T1000 (cell line): ENCODE measurements around the gene SLC26A8.
A peak's percentile ranks its signal among the peaks of the same experiment; 100 is the strongest.
"Not testable (repeated sequence)": the region's sequence is repeated elsewhere in the genome, so short reads cannot be mapped to it uniquely, and the experiment has no call there.

Experiments
- DNase-seq: peaks from one replicate; lab custom pipeline; 2025; ENCODE audit warnings: mixed read lengths; lab: John Stamatoyannopoulos, UW

Gene SLC26A8

GRCh38 chr6:36050947-36051710, 26.7 kb upstream of the SLC26A8 start:
- no peak for DNase-seq

GRCh38 chr6:36050305-36050704, 25.9 kb upstream of the SLC26A8 start:
- no peak for DNase-seq

GRCh38 chr6:36049582-36049981, 25.1 kb upstream of the SLC26A8 start:
- DNase-seq, result no peak

GRCh38 chr6:36042618-36043260, 18.3 kb upstream of the SLC26A8 start:
- no peak for DNase-seq

GRCh38 chr6:36040958-36041357, 16.5 kb upstream of the SLC26A8 start:
- no peak for DNase-seq

- DNase-seq, result no peak
These were observed 14.7 kb upstream of the SLC26A8 start for GRCh38 chr6:36039112-36039511.

- no peak for DNase-seq
These were observed 13.9 kb upstream of the SLC26A8 start for GRCh38 chr6:36038120-36038876.

GRCh38 chr6:36035225-36035624, 10.8 kb upstream of the SLC26A8 start:
- DNase-seq, result no peak

GRCh38 chr6:36034441-36034840, 10.0 kb upstream of the SLC26A8 start:
- no peak for DNase-seq

GRCh38 chr6:36033935-36034334, 9.5 kb upstream of the SLC26A8 start:
- no peak for DNase-seq

- not testable (repeated sequence) for DNase-seq
These were observed 8.7 kb upstream of the SLC26A8 start for GRCh38 chr6:36033144-36033543.

- no peak for DNase-seq
These were observed 7.8 kb upstream of the SLC26A8 start for GRCh38 chr6:36032261-36032660.

GRCh38 chr6:36029464-36029863, 5.0 kb upstream of the SLC26A8 start:
- DNase-seq, result no peak

- peak; percentile 15 for DNase-seq
These were observed 4.5 kb upstream of the SLC26A8 start for GRCh38 chr6:36028877-36029324.

GRCh38 chr6:36028088-36028876, 3.8 kb upstream of the SLC26A8 start:
- no peak for DNase-seq

- peak; percentile 98 for DNase-seq
These were observed 3.2 kb upstream of the SLC26A8 start, which contains the start of gene MAPK14 for GRCh38 chr6:36027501-36028087. Gene MAPK14, plus strand, starts transcription at chr6:36027808. Its CDS starts 350 bp downstream, at chr6:36028158.

- no peak for DNase-seq
These were observed 1.5 kb upstream of the SLC26A8 start for GRCh38 chr6:36025932-36026327.

GRCh38 chr6:36025260-36025931, 955 bp upstream of the SLC26A8 start:
- no peak for DNase-seq

GRCh38 chr6:36020154-36020553, 4.3 kb downstream of the SLC26A8 start:
- no peak for DNase-seq

- DNase-seq, result no peak
These were observed 5.3 kb downstream of the SLC26A8 start for GRCh38 chr6:36019167-36019566.

GRCh38 chr6:36018339-36018738, 6.1 kb downstream of the SLC26A8 start:
- no peak for DNase-seq
